Smooth muscle cell (in vitro differentiated cells): ENCODE data around the gene BCR. TPM values are rescaled to one million over a fixed set of nuclear protein-coding genes. Genes with fewer than 3 reads are reported as not detected.

Experiments used
- DNase-seq: peaks from one replicate; lab custom pipeline; 2025; ENCODE audit not compliant: unreplicated experiment; lab: John Stamatoyannopoulos, UW
- H2AFZ ChIP-seq: fragments of 200-600 bp; sonication (generic); 2 replicates; pipeline ENCODE4 v1.6.0; 2016; ENCODE audit warnings: antibody characterized with exemption, low read depth, mild to moderate bottlenecking
- H3F3A ChIP-seq: fragments of 200-600 bp; sonication (generic); 2 replicates; pipeline ENCODE4 v1.6.0; 2017; ENCODE audit warnings: antibody characterized with exemption, low read depth
- H3K27ac ChIP-seq: fragments of 200-600 bp; sonication (generic); 2 replicates; pipeline ENCODE4 v1.5.1; 2016; ENCODE audit warnings: low read depth, mild to moderate bottlenecking
- H3K27me3 ChIP-seq: fragments of 200-600 bp; sonication (generic); 2 replicates; pipeline ENCODE4 v1.6.1; 2016; ENCODE audit warnings: low read depth, mild to moderate bottlenecking
- H3K36me3 ChIP-seq: fragments of 200-600 bp; sonication (generic); 2 replicates; pipeline ENCODE4 v1.5.1; 2016; ENCODE audit warnings: low read depth
- H3K4me1 ChIP-seq: fragments of 200-600 bp; sonication (generic); 2 replicates; pipeline ENCODE4 v1.5.1; 2016; ENCODE audit warnings: low read depth
- H3K4me2 ChIP-seq: fragments of 200-600 bp; sonication (generic); 2 replicates; pipeline ENCODE4 v1.6.0; 2016; ENCODE audit warnings: mild to moderate bottlenecking
- H3K4me3 ChIP-seq: fragments of 200-600 bp; sonication (generic); 2 replicates; pipeline ENCODE4 v1.5.1; 2016; ENCODE audit warnings: mild to moderate bottlenecking
- H3K79me2 ChIP-seq: fragments of 200-600 bp; sonication (generic); 2 replicates; pipeline ENCODE4 v1.6.0; 2016; ENCODE audit warnings: low read depth, mild to moderate bottlenecking
- H3K9ac ChIP-seq: fragments of 200-600 bp; sonication (generic); 2 replicates; pipeline ENCODE4 v1.6.0; 2016; ENCODE audit warnings: low read depth
- H3K9me3 ChIP-seq: fragments of 200-600 bp; sonication (generic); replicated peaks from 2 replicates; pipeline ENCODE4 v1.5.1; 2016; ENCODE audit warnings: low read depth
- H4K20me1 ChIP-seq: fragments of 200-600 bp; sonication (generic); 2 replicates; pipeline ENCODE4 v1.6.0; 2016; ENCODE audit warnings: low read depth
- CTCF ChIP-seq: fragments of 200-600 bp; sonication (generic); IDR thresholded peaks from 2 replicates; pipeline ENCODE4 v1.5.1; 2017; ENCODE audit warnings: borderline replicate concordance, mild to moderate bottlenecking, antibody characterized with exemption; ENCODE audit not compliant: insufficient read depth, poor library complexity, severe bottlenecking
- WGBS: methylation state at CpG from one replicate; pipeline ENCODE4 v1.1.7; 2016; ENCODE audit warnings: low lambda C conversion rate; 5-methylcytosine and 5-hydroxymethylcytosine counted together
- polyA plus RNA-seq: library from polyadenylated mRNA; unstranded; fragments of >200 nt; fragmentation: Nextera tagmentation; extraction: Ambion mirVana; gene quantifications from 2 replicates; pipeline ENCODE4 v1.2.1, GENCODE V29; 2016
- total RNA-seq: library from RNA; depleted of rRNA; stranded (reverse); fragments of >200 nt; gene quantifications from 2 replicates; pipeline ENCODE4 v1.2.3, GENCODE V29; 2014

BCR gene
- total and polyA plus RNA-seq, 2 experiments from 2014 or later, result 11.1 to 13.4 TPM

GRCh38 chr22:23275751-23276150, 95.4 kb downstream of the BCR start:
- no peak overlapping the region for H2AFZ ChIP-seq
- no peak overlapping the region for H3K4me3 ChIP-seq

GRCh38 chr22:23276656-23277582, 96.6 kb downstream of the BCR start:
- Histone ChIP-seq H3K4me1 (no peaks in the 10 kb centered on the region), H3K79me2 (no peaks in the 10 kb centered on the region), H3K36me3 (no peaks in the 10 kb centered on the region), H2AFZ (no peak overlapping the region), H3K27me3 (no peaks in the 10 kb centered on the region), H3K9ac (no peak overlapping the region), H4K20me1 (peaks cover 5% of the 10 kb centered on the region), H3K4me3 (no peak overlapping the region), H3K27ac (no peak overlapping the region), H3K4me2 (no peak overlapping the region), H3K9me3 (no peaks in the 10 kb centered on the region), H3F3A (no peaks in the 10 kb centered on the region)
- DNase-seq, result no peak
- TF ChIP-seq CTCF, result no peak
- 93% methylated on average over 20 of the region's 20 CpGs for WGBS

More at GRCh38 chr22:23275751-23276150, 95.4 kb downstream of the BCR start:
- Histone ChIP-seq H3K9me3 (no peaks in the 10 kb centered on the region), H3K27me3 (no peaks in the 10 kb centered on the region), H3K27ac (no peak overlapping the region), H3K79me2 (no peaks in the 10 kb centered on the region), H3K9ac (no peak overlapping the region), H4K20me1 (no peaks in the 10 kb centered on the region), H3K36me3 (no peaks in the 10 kb centered on the region), H3F3A (no peaks in the 10 kb centered on the region), H3K4me2 (no peak overlapping the region), H3K4me1 (no peaks in the 10 kb centered on the region)
- DNase-seq, result no peak
- WGBS, result 90% methylated on average over 14 of the region's 14 CpGs
- no peak for TF ChIP-seq CTCF

- H3K4me3 ChIP-seq, result no peak overlapping the region
- H3K4me2 ChIP-seq, result no peak overlapping the region
- H2AFZ ChIP-seq, result no peak overlapping the region
- H3F3A ChIP-seq, result no peaks in the 10 kb centered on the region
- H4K20me1 ChIP-seq, result peaks cover 13% of the 10 kb centered on the region
- H3K9me3 ChIP-seq, result no peaks in the 10 kb centered on the region
- 92% methylated on average over 15 of the region's 15 CpGs for WGBS
- no peak for DNase-seq
- no peak overlapping the region for H3K9ac ChIP-seq
- H3K27me3 ChIP-seq, result no peaks in the 10 kb centered on the region
- no peaks in the 10 kb centered on the region for H3K4me1 ChIP-seq
- H3K36me3 ChIP-seq, result no peaks in the 10 kb centered on the region
- no peaks in the 10 kb centered on the region for H3K79me2 ChIP-seq
- H3K27ac ChIP-seq, result no peak overlapping the region
- no peak for TF ChIP-seq CTCF
These were observed 97.4 kb downstream of the BCR start for GRCh38 chr22:23277583-23278295.
